ENCODE measurements around the gene GSTK1.

DNA sequence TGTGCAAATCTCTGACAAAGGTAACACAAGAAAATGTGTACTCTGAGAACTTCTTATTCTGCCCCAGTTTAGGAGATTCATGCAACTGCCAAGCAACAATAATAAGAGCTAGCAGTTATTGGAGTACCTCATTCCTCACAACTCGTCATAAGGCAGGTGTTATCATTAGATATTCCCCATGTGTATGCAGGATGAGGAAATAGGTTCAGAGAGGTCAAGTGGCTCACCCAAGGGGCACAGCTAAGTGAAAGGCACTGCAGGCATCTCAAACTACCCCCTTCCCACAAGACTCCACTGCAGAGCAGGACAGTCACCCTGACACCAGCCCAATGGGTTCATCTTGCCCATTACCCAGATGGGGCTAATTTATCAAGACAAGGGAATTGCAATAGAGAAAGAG lies 1.3 kb upstream of the GSTK1 start:
- TF ChIP-seq, protein P1, sequence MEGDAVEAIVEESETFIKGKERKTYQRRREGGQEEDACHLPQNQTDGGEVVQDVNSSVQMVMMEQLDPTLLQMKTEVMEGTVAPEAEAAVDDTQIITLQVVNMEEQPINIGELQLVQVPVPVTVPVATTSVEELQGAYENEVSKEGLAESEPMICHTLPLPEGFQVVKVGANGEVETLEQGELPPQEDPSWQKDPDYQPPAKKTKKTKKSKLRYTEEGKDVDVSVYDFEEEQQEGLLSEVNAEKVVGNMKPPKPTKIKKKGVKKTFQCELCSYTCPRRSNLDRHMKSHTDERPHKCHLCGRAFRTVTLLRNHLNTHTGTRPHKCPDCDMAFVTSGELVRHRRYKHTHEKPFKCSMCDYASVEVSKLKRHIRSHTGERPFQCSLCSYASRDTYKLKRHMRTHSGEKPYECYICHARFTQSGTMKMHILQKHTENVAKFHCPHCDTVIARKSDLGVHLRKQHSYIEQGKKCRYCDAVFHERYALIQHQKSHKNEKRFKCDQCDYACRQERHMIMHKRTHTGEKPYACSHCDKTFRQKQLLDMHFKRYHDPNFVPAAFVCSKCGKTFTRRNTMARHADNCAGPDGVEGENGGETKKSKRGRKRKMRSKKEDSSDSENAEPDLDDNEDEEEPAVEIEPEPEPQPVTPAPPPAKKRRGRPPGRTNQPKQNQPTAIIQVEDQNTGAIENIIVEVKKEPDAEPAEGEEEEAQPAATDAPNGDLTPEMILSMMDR (IDR thresholded peaks at IDR 0.05) = no peak
- no peak for TF ChIP-seq EZH2 (IDR thresholded peaks at IDR 0.05; ENCODE audit: borderline replicate concordance, insufficient read depth, low read depth, low read length, poor library complexity, severe bottlenecking)

Measured in B cell (primary cell).